ENCODE results near the gene NEURL1B. TPM values are rescaled to one million over a fixed set of nuclear protein-coding genes. Genes with fewer than 3 reads are reported as not detected.
"Not testable (repeated sequence)": the region's sequence is repeated elsewhere in the genome, so short reads cannot be mapped to it uniquely, and the experiment has no call there.

Gene NEURL1B
- total RNA-seq, 1 donor from 2014 or later: 1.3 TPM

- intact Hi-C loops (cut with micrococcal nuclease): not testable (repeated sequence)
Observed at GRCh38 chr5:172656496-172656895, 15.4 kb downstream of the NEURL1B start.

- intact Hi-C loops (cut with micrococcal nuclease): not testable (repeated sequence)
Observed at GRCh38 chr5:172657524-172658233, 16.6 kb downstream of the NEURL1B start.

- intact Hi-C loops (cut with micrococcal nuclease): no loop called here
Observed at GRCh38 chr5:172658391-172658790, 17.3 kb downstream of the NEURL1B start.

- intact Hi-C loops (cut with micrococcal nuclease): no loop called here
Observed at GRCh38 chr5:172658961-172659501, 18.0 kb downstream of the NEURL1B start.

GRCh38 chr5:172659570-172659908 is 18.5 kb downstream of the NEURL1B start:
- intact Hi-C loops (cut with micrococcal nuclease): no loop called here

- intact Hi-C loops (cut with micrococcal nuclease): no loop called here
Observed at GRCh38 chr5:172659909-172660628, 19.0 kb downstream of the NEURL1B start.

GRCh38 chr5:172660974-172661373 is 19.9 kb downstream of the NEURL1B start:
- intact Hi-C loops (cut with micrococcal nuclease): no loop called here

- intact Hi-C loops (cut with micrococcal nuclease): no loop called here
Observed at GRCh38 chr5:172661526-172661925, 20.5 kb downstream of the NEURL1B start.

GRCh38 chr5:172662596-172662995 is 21.5 kb downstream of the NEURL1B start:
- intact Hi-C loops (cut with micrococcal nuclease): no loop called here

- intact Hi-C loops (cut with micrococcal nuclease): no loop called here
Observed at GRCh38 chr5:172664018-172664417, 23.0 kb downstream of the NEURL1B start.

GRCh38 chr5:172664681-172665541 is 23.8 kb downstream of the NEURL1B start:
- intact Hi-C loops (cut with micrococcal nuclease): no loop called here

GRCh38 chr5:172666251-172666650 is 25.2 kb downstream of the NEURL1B start:
- intact Hi-C loops (cut with micrococcal nuclease): no loop called here

GRCh38 chr5:172667786-172668593 is 26.9 kb downstream of the NEURL1B start:
- intact Hi-C loops (cut with micrococcal nuclease): no loop called here

- intact Hi-C loops (cut with micrococcal nuclease): no loop called here
Observed at GRCh38 chr5:172668594-172669071, 27.6 kb downstream of the NEURL1B start.

GRCh38 chr5:172669386-172670004 is 28.4 kb downstream of the NEURL1B start:
- intact Hi-C loops (cut with micrococcal nuclease): no loop called here

- intact Hi-C loops (cut with micrococcal nuclease): no loop called here
Observed at GRCh38 chr5:172670005-172670402, 28.9 kb downstream of the NEURL1B start.

- intact Hi-C loops (cut with micrococcal nuclease): no loop called here
Observed at GRCh38 chr5:172670444-172670843, 29.4 kb downstream of the NEURL1B start.

GRCh38 chr5:172671091-172671490 is 30.0 kb downstream of the NEURL1B start:
- intact Hi-C loops (cut with micrococcal nuclease): no loop called here

- intact Hi-C loops (cut with micrococcal nuclease): no loop called here
Observed at GRCh38 chr5:172672681-172673080, 31.6 kb downstream of the NEURL1B start.

- intact Hi-C loops (cut with micrococcal nuclease): no loop called here
Observed at GRCh38 chr5:172674155-172674554, 33.1 kb downstream of the NEURL1B start.
